ENCODE results near the gene STEEP1.
A peak's percentile ranks its signal among the peaks of the same experiment; 100 is the strongest.
"Not testable (repeated sequence)": the region's sequence is repeated elsewhere in the genome, so short reads cannot be mapped to it uniquely, and the experiment has no call there.

Gene STEEP1

GRCh38 chrX:119537487-119537886, 27.7 kb downstream of the STEEP1 start:
- no peak for DNase-seq

DNA sequence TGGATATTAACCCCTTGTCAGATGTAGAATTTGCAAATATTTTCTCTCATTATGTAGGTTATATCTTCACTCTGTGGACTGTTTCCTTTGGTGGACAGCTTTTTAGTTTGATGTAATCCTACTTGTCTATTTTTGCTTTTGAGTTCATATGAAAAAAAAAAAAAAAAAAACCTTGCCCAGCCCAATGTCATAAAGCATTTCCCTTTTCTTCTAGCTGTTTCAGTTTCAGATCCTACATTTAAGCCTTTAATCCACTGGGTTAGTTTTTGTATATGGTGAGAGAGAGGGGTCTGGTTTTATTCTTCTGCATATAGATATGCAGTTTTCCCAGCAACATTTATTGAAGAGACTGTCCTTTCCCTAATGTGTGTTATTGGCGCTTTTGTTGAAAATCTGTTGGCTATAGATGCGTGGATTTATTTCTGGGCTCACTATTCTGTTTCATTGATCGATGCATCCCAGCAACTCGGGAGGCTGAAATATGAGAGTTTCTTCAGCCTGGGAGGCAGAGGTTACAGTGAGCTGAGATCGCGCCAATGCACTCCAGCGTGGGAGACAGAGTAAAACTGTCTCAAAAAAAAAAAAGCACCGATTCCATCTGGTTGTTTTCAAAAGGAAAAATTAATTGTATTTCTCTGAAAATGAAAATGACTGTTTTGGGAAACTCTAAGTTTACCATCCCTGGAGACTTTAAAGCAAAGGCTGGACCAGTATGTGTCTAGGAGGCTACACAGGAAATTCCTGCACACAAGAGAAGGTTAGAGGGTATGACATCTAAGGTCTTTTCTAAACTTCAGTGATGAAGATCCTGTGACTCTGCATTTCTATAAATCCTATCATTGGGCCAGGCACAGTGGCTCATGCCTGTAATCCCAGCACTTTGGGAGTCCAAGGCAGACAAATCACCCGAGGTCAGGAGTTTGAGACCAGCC, 35.6 kb downstream of the STEEP1 start:
- no peak for DNase-seq

GRCh38 chrX:119523664-119524184, 41.5 kb downstream of the STEEP1 start:
- DNase-seq = no peak

DNA sequence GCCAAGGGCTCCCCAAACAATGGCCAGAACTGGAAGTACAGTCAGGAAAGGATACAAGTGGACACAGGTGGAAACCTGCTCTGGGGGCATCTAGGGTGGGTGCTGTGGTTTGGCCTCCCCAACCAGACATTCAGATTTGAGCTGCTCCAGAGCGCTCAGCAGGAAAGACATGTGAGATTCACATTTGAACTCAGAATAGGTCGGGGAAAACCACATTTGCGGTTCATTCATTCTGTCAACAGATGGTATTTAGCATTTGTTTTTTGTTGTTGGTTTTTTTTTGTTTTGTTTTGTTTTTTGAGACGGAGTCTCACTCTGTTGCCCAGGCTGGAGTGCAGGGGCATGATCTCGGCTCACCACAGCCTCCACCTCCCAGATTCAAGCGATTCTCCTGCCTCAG, 44.0 kb downstream of the STEEP1 start:
- DNase-seq = no peak

GRCh38 chrX:119518371-119518770, 46.8 kb downstream of the STEEP1 start:
- no peak for DNase-seq

GRCh38 chrX:119516157-119516702, 49.0 kb downstream of the STEEP1 start:
- peak in 25 of 56 donors; percentile 0 to 45 (median 5) for DNase-seq

DNA sequence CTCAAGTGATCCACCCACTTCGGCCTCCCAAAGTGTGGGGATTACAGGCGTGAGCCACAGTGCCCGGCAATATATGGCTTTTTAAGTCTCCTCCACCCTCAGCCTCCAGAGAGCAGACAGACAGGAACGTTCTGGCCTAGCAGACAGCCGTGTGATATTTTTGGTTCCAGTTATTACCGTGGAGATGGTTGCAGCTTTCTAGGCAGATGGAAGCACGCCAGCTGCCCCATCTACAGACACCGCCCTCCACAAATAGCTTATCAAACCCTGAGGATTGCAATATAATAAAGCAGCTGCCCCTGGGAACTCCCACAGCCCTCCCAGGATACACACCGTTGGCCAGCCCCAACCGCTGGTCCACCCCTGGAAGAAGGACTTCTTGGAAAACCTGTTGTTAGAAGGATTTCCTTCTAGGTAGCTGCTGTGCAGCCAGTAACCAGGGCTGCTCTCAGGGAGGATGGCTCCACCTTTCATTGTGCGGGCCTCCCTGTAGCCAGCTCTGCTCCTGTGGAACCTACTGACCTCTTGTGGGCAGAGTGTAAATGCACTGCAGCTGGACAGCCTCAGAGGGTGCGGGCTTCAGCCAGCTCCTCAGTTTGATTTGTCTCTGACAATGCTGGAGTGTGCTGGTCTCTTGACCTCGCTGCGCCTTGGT, 52.9 kb downstream of the STEEP1 start:
- DNase-seq = peak in 33 of 56 donors; percentile 0 to 43 (median 9)

GRCh38 chrX:119507206-119507605, 58.0 kb downstream of the STEEP1 start:
- DNase-seq = no peak

DNA sequence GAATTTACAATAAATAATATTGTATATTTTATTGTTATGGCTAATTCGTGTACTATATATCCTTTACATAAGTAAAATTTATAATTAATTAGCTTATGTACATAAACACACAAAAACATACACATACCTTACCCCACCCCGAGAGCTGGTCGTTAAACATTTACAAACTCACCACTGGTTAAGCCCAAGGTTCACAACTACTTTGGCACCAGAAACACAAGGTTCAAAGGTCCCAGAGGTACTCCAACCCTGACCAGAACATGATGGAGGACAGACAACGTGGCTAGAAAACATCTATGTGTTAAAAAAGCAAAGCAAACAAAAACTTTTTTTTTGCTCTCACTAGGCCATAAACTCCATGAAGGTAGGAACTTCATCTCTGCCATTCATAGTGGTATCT, 59.3 kb downstream of the STEEP1 start:
- DNase-seq = no peak

GRCh38 chrX:119505145-119505544, 60.1 kb downstream of the STEEP1 start:
- not testable (repeated sequence) for DNase-seq

- no peak for DNase-seq
These were observed 61.7 kb downstream of the STEEP1 start for GRCh38 chrX:119503484-119503861.

GRCh38 chrX:119502727-119503483, 62.3 kb downstream of the STEEP1 start:
- DNase-seq = peak in 5 of 56 donors; percentile 0 to 50 (median 2)

GRCh38 chrX:119501511-119502148, 63.6 kb downstream of the STEEP1 start:
- no peak for DNase-seq

- no peak for DNase-seq
These were observed 65.0 kb downstream of the STEEP1 start for GRCh38 chrX:119500061-119500800.

DNA sequence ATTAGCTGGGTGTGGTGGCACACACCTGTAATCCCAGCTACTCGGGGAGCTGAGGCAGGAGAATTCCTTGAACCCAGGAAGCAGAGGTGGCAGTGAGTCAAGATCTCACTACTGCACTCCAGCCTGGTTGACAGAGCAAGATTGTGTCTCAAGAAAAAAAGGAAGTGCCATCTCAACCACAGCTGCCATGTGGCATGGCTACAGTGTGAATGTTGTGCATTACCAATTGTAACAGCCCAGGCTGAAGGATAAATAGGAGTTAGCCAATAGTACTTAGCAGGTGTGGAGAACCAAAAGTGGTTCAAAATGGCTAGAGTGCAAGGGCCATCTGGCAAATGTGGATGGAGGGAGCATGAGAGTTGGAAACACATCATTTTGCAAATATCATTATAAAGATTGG, 68.0 kb downstream of the STEEP1 start:
- no peak for DNase-seq

DNA sequence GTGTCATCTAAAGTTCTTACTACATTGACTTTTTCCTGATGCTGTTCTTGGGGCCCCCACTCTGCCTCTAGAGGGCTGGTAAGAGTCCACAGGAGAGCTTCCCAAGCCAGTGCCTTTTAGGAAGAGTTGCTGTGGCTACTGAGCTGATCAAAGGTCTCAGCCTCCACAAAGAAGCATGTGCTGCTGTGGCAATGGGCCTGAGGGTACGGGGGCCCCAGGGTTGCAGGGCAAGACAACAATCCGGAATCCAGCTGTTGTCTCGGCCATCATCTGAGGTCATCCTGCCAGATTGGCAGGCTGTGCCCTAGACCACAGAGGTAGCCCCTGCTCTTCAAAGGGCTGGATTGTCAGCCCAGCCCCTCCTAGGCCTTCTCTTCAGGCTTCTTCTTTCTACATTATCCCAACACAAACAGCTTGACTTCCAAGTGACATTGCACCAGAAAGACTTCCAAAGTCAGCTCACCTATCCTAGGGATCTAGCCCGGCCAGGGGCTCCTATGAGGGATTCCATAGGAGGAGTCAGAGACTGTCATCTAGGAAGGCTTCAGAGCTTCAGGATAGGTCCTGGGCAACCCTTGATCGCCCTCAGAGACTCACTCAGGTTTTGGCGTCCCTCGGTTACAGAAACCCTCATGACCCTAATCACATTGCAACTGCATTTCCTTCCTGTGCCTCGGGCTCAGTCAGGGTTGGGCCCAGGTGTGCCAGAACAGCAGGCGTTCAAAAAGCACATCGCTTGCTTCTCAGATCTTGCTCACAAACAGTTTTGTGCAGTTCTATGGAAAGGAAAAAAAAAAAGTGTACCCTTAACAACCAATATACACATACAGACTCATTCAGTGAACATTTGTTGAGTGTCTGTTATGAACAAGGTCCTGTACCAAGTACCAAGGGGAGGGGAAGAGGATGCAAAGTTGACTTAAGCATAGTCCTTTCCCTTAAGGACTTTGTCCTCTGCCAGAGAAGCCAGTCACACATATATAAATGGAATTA, 69.2 kb downstream of the STEEP1 start:
- DNase-seq = no peak

DNA sequence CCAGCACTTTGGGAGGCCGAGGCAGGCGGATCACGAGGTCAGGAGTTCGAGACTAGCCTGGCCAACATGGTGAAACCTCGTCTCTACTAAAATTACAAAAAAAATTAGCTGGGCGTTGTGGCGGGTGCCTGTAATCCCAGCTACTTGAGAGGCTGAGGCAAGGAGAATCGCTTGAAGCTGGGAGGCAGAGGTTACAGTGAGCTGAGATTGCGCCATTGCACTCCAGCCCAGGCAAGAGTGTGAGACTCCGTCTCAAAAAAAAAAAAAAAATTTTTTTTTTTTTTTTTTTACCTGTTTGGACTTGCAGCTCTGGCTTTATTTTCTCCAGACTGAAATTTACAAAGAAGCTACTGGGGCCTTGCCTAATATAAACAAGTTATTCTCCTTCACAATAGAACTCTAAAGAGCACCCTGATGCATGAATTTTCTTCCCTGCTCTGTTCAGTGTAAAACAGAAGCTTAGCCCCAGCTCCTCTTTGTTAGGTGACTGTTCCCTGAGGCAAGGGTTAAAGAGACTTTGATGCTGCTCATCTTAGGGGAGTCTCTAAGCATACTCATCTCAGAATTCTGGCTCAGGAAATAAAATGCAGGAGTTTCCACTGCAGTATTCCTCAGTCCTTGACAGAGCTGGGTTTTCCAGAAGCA, 71.2 kb downstream of the STEEP1 start:
- not testable (repeated sequence) for DNase-seq

DNA sequence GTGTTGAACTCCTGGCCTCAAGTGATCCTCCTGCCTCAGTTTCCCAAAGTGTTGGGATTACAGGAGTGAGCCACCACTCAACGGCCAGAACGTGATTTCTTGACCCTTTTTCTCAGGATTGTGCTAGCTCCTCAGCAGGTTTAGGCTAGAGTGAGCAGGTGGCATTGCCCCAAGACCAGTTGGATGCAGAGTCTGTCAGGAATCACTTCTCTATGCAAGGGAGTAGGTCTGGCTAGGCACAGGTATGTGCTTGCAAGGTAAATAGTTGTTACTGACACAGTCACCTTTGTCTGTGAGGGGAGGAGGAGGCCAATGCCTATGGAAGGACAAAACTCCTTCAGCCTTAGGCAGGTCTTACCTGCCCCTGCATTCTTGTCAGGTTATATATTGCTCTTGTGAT, 72.7 kb downstream of the STEEP1 start:
- no peak for DNase-seq

Measured in amygdala (tissue), 56 donors.